ENCODE data around the gene ALK. TPM values are rescaled to one million over a fixed set of nuclear protein-coding genes. Genes with fewer than 3 reads are reported as not detected.

The ALK gene
- total RNA-seq, 1 experiment from 2014 or later: 14.7 TPM

- intact Hi-C loops (cut with micrococcal nuclease; ENCODE audit: unreplicated experiment): no loop called here
- H3K4me1 ChIP-seq (ENCODE audit: insufficient read depth, low read length, poor library complexity, severe bottlenecking): peaks cover 7% of the 10 kb centered on the region
- no TSS peak for BruUV-seq (replicated peaks)
- no peak for TF ChIP-seq CTCF (conservative IDR thresholded peaks at IDR 0.05; ENCODE audit: low read depth, low read length)
- TF ChIP-seq EZH2 (IDR thresholded peaks at IDR 0.05; ENCODE audit: borderline replicate concordance, low read depth, low read length, poor library complexity, severe bottlenecking): no peak
- no peak overlapping the region for H3K27ac ChIP-seq (ENCODE audit: low read depth, low read length, poor library complexity, severe bottlenecking)
- POLR2A ChIA-PET (ENCODE audit: low non-redundant PET): no interaction called here
- DNase-seq (ENCODE audit: low spot score): peak; percentile 32
- CTCF ChIA-PET: interaction anchor here (0.7 kb wide), 1 partner anchor 428 kb away, joined by 5 read pairs; no protein-coding TSS in a partner anchor
- no peaks in the 10 kb centered on the region for H3K27me3 ChIP-seq (replicated peaks; ENCODE audit: insufficient read depth, low read depth, low read length, poor library complexity)
- H3K4me3 ChIP-seq (ENCODE audit: low read depth, low read length, poor library complexity, severe bottlenecking): no peak overlapping the region
- H3K9me3 ChIP-seq (ENCODE audit: low read depth, low read length, poor library complexity, severe bottlenecking): no peaks in the 10 kb centered on the region
- no peaks in the 10 kb centered on the region for H3K36me3 ChIP-seq (ENCODE audit: insufficient read depth, low read length, poor library complexity, severe bottlenecking)
These were observed 718.4 kb downstream of the ALK start for GRCh38 chr2:29202819-29203495.

DNA sequence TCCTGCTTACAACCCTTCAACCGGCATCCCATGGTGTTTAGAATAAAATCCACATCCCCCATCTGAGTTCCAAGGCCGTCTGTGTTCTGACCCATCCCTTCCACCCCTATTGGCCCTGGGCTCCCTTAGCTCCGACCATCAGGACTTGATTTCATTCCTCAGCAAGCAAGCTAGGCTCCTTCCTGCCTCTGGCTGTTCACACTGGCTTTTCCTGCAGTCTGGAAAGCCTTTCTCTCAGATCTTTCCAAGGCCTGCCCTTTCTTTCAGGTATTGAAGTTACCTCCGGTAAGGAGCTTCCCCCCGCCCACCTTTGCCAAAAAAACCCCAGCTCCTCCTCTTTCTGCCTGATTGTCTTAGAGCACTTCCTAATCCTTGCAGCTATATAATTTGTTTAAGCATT, 719.4 kb downstream of the ALK start:
- no peak overlapping the region for H3K4me3 ChIP-seq (ENCODE audit: low read depth, low read length, poor library complexity, severe bottlenecking)
- H3K27me3 ChIP-seq (replicated peaks; ENCODE audit: insufficient read depth, low read depth, low read length, poor library complexity): no peaks in the 10 kb centered on the region
- ChIA-PET POLR2A (ENCODE audit: low non-redundant PET) (no interaction called here), CTCF (no interaction called here)
- H3K27ac ChIP-seq (ENCODE audit: low read depth, low read length, poor library complexity, severe bottlenecking): no peak overlapping the region
- peaks cover 7% of the 10 kb centered on the region for H3K4me1 ChIP-seq (ENCODE audit: insufficient read depth, low read length, poor library complexity, severe bottlenecking)
- no TSS peak for BruUV-seq (replicated peaks)
- TF ChIP-seq CTCF (conservative IDR thresholded peaks at IDR 0.05; ENCODE audit: low read depth, low read length) (no peak), EZH2 (IDR thresholded peaks at IDR 0.05; ENCODE audit: borderline replicate concordance, low read depth, low read length, poor library complexity, severe bottlenecking) (no peak)
- DNase-seq (ENCODE audit: low spot score): no peak
- intact Hi-C loops (cut with micrococcal nuclease; ENCODE audit: unreplicated experiment): no loop called here
- no peaks in the 10 kb centered on the region for H3K9me3 ChIP-seq (ENCODE audit: low read depth, low read length, poor library complexity, severe bottlenecking)
- H3K36me3 ChIP-seq (ENCODE audit: insufficient read depth, low read length, poor library complexity, severe bottlenecking): no peaks in the 10 kb centered on the region

- H3K36me3 ChIP-seq (ENCODE audit: insufficient read depth, low read length, poor library complexity, severe bottlenecking): no peaks in the 10 kb centered on the region
- no peaks in the 10 kb centered on the region for H3K27me3 ChIP-seq (replicated peaks; ENCODE audit: insufficient read depth, low read depth, low read length, poor library complexity)
- H3K27ac ChIP-seq (ENCODE audit: low read depth, low read length, poor library complexity, severe bottlenecking): no peak overlapping the region
- DNase-seq (ENCODE audit: low spot score): peak; percentile 79
- no peaks in the 10 kb centered on the region for H3K9me3 ChIP-seq (ENCODE audit: low read depth, low read length, poor library complexity, severe bottlenecking)
- H3K4me1 ChIP-seq (ENCODE audit: insufficient read depth, low read length, poor library complexity, severe bottlenecking): no peaks in the 10 kb centered on the region
- TF ChIP-seq EZH2 (IDR thresholded peaks at IDR 0.05; ENCODE audit: borderline replicate concordance, low read depth, low read length, poor library complexity, severe bottlenecking) (no peak), CTCF (conservative IDR thresholded peaks at IDR 0.05; ENCODE audit: low read depth, low read length) (peak; percentile 89)
- H3K4me3 ChIP-seq (ENCODE audit: low read depth, low read length, poor library complexity, severe bottlenecking): no peak overlapping the region
- CTCF ChIA-PET: no interaction called here
- intact Hi-C loops (cut with micrococcal nuclease; ENCODE audit: unreplicated experiment): loop anchor here (1.0 to 5.0 kb wide), 3 partner anchors 35 to 375 kb away; no protein-coding TSS in a partner anchor
- POLR2A ChIA-PET (ENCODE audit: low non-redundant PET): no interaction called here
- BruUV-seq (replicated peaks): no TSS peak
These were observed 724.3 kb downstream of the ALK start for GRCh38 chr2:29196792-29197788.

All from A673 (cell line).